ENCODE results near the gene MMP25.

GRCh38 chr16:3013998-3014690 lies 32.2 kb upstream of the MMP25 start:
- TF ChIP-seq, protein P1, sequence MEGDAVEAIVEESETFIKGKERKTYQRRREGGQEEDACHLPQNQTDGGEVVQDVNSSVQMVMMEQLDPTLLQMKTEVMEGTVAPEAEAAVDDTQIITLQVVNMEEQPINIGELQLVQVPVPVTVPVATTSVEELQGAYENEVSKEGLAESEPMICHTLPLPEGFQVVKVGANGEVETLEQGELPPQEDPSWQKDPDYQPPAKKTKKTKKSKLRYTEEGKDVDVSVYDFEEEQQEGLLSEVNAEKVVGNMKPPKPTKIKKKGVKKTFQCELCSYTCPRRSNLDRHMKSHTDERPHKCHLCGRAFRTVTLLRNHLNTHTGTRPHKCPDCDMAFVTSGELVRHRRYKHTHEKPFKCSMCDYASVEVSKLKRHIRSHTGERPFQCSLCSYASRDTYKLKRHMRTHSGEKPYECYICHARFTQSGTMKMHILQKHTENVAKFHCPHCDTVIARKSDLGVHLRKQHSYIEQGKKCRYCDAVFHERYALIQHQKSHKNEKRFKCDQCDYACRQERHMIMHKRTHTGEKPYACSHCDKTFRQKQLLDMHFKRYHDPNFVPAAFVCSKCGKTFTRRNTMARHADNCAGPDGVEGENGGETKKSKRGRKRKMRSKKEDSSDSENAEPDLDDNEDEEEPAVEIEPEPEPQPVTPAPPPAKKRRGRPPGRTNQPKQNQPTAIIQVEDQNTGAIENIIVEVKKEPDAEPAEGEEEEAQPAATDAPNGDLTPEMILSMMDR (IDR thresholded peaks at IDR 0.05): no peak
- TF ChIP-seq POLR2A (IDR thresholded peaks at IDR 0.05): no peak
- TF ChIP-seq POLR2AphosphoS5 (IDR thresholded peaks at IDR 0.05): no peak
- TF ChIP-seq EP300 (IDR thresholded peaks at IDR 0.05): no peak
